ENCODE data around the gene LSP1. TPM values are rescaled to one million over a fixed set of nuclear protein-coding genes. Genes with fewer than 3 reads are reported as not detected.

Gene LSP1
- total and polyA plus RNA-seq, 2 of the 13 experiments (the other 11 are each of a cell fraction or from before 2014, with no cell fraction given) = 0.59 to 1.00 TPM

DNA sequence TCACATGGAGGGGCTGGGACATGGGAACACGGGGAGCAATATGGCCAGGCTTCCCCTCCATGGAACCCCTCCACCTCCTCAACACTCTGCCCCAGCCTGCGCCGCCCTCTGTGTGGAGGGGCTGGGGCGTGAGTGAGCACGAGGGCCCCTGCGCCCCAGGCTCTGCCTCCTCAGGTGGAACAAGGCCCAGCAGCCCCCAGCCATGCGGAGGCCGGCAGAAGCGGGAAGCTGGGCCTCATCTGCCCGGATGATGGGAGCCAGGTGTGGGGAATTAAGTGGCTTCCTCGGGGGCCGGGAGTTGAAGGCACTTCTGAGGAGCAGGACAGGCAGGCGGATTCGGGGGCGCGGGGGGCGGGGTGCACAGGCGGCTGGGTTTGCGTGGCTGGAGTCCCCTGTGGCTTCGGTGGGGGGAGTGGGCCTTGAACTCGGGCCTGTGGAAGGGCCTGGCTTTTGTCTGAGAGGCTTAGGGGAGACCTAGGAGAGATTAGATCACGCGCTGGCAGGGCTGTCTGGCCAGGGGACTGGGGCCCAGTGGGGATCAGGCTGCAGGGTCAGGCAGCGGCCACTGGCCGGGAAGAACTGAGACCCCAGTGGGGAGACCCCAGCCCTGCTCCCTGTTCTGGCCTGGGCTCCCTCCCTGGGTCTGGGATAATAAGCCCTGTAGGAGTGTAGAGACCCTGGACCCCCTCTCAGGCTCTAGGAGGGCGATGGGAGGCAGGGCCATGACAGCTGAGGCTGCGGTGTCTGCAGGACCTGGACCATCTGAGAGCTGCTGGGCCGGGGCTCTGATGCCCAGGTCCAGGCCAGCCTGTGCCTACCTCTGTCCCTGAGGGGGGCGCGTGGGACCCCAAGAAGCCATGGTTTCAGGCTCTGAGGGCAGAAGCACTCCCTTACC, 25.5 kb downstream of the LSP1 start:
- Histone ChIP-seq H3K27me3 (ENCODE audit: control insufficient read depth in 1 of 2, insufficient read depth in 2 of 2, low read length in 2 of 2) (peaks cover 10 to 51% of the 10 kb centered on the region in 2 experiments; a peak in 4 of 5 replicates), H3K4me1 (ENCODE audit: insufficient read depth, low read length) (peaks cover 32% of the 10 kb centered on the region), H3K9ac (ENCODE audit: insufficient read depth, low read depth, low read length) (no peak overlapping the region), H4K20me1 (ENCODE audit: insufficient read depth, low read length) (no peaks in the 10 kb centered on the region), H3K9me3 (ENCODE audit: low read length) (no peaks in the 10 kb centered on the region), H2AFZ (ENCODE audit: low read length) (no peak overlapping the region), H3K79me2 (ENCODE audit: insufficient read depth, low read length) (no peaks in the 10 kb centered on the region), H3K36me3 (replicated peaks in 1 of 2; ENCODE audit: control insufficient read depth in 1 of 2, insufficient read depth in 2 of 2, low read length in 2 of 2) (no peaks in the 10 kb centered on the region), H3K4me3 (replicated peaks in 1 of 3; ENCODE audit: insufficient read depth in 1 of 3, low read depth in 2 of 3, low read length in 3 of 3) (no peak overlapping the region), H3K4me2 (ENCODE audit: low read depth, low read length) (no peak overlapping the region), H3K27ac (ENCODE audit: extremely low read length, insufficient read depth, low read length) (no peak overlapping the region)
- ChIA-PET POLR2A (no interaction called here), CTCF (ENCODE audit: low intra/inter-chr PET ratio, low total read pairs) (no interaction called here)
- in situ Hi-C loops (cut with HindIII; ENCODE audit: extremely low pct_ligation_motif_present, low pct_unique_long_range_greater_than_20kb) (no loop called here), intact Hi-C loops (cut with micrococcal nuclease; ENCODE audit: unreplicated experiment) (loop anchor here (2.0 kb wide), 1 partner anchor 42 kb away; no protein-coding TSS in a partner anchor)
- no peak for TF ChIP-seq CREM (IDR thresholded peaks at IDR 0.05)
- TF ChIP-seq CREM (CRISPR knock-in tag; IDR thresholded peaks at IDR 0.05) = no peak
- no peak for TF ChIP-seq MTF1 (CRISPR knock-in tag; IDR thresholded peaks at IDR 0.05)
- TF ChIP-seq ZNF326 (CRISPR knock-in tag; IDR thresholded peaks at IDR 0.05; ENCODE audit: borderline replicate concordance) = no peak
- TF ChIP-seq, protein P1, sequence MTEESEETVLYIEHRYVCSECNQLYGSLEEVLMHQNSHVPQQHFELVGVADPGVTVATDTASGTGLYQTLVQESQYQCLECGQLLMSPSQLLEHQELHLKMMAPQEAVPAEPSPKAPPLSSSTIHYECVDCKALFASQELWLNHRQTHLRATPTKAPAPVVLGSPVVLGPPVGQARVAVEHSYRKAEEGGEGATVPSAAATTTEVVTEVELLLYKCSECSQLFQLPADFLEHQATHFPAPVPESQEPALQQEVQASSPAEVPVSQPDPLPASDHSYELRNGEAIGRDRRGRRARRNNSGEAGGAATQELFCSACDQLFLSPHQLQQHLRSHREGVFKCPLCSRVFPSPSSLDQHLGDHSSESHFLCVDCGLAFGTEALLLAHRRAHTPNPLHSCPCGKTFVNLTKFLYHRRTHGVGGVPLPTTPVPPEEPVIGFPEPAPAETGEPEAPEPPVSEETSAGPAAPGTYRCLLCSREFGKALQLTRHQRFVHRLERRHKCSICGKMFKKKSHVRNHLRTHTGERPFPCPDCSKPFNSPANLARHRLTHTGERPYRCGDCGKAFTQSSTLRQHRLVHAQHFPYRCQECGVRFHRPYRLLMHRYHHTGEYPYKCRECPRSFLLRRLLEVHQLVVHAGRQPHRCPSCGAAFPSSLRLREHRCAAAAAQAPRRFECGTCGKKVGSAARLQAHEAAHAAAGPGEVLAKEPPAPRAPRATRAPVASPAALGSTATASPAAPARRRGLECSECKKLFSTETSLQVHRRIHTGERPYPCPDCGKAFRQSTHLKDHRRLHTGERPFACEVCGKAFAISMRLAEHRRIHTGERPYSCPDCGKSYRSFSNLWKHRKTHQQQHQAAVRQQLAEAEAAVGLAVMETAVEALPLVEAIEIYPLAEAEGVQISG (CRISPR knock-in tag; IDR thresholded peaks at IDR 0.05) = no peak
- TF ChIP-seq TEAD3 (CRISPR knock-in tag; optimal IDR thresholded peaks at IDR 0.05; ENCODE audit: borderline replicate concordance) = no peak
- TF ChIP-seq, protein P2, sequence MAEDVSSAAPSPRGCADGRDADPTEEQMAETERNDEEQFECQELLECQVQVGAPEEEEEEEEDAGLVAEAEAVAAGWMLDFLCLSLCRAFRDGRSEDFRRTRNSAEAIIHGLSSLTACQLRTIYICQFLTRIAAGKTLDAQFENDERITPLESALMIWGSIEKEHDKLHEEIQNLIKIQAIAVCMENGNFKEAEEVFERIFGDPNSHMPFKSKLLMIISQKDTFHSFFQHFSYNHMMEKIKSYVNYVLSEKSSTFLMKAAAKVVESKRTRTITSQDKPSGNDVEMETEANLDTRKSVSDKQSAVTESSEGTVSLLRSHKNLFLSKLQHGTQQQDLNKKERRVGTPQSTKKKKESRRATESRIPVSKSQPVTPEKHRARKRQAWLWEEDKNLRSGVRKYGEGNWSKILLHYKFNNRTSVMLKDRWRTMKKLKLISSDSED (CRISPR knock-in tag; IDR thresholded peaks at IDR 0.05) = no peak
- no peak for TF ChIP-seq ZBTB1 (CRISPR knock-in tag; IDR thresholded peaks at IDR 0.05; ENCODE audit: borderline replicate concordance)
- TF ChIP-seq HMGA1 (CRISPR knock-in tag; conservative IDR thresholded peaks at IDR 0.05) = no peak
- TF ChIP-seq SALL1 (CRISPR knock-in tag; IDR thresholded peaks at IDR 0.05) = no peak
- TF ChIP-seq, protein P3, sequence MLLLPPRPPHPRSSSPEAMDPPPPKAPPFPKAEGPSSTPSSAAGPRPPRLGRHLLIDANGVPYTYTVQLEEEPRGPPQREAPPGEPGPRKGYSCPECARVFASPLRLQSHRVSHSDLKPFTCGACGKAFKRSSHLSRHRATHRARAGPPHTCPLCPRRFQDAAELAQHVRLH (CRISPR knock-in tag; IDR thresholded peaks at IDR 0.05; ENCODE audit: borderline replicate concordance, low read depth) = no peak
- TF ChIP-seq HMG20A (CRISPR knock-in tag; IDR thresholded peaks at IDR 0.05; ENCODE audit: borderline replicate concordance) = no peak
- WGBS (ENCODE audit: low lambda C conversion rate) = 74% methylated on average over 19 of the region's 30 CpGs
- DNase-seq (ENCODE audit: low spot score) = no peak
- no peak for FAIRE-seq
- no TSS peak for BruUV-seq (replicated peaks)
- ATAC-seq = no peak

Measured in HepG2 (cell line).